GM19397 (cell line): ENCODE results near the gene FAM20B.
"Not testable (repeated sequence)": the region's sequence is repeated elsewhere in the genome, so short reads cannot be mapped to it uniquely, and the experiment has no call there.

ENCODE experiments used
- ATAC-seq: cut with Tn5 transposase; IDR thresholded peaks from one replicate; pipeline ENCODE4 v1.9.1; 2021; ENCODE audit warnings: mild to moderate bottlenecking, moderate library complexity; ENCODE audit not compliant: unreplicated experiment

Gene FAM20B, protein sequence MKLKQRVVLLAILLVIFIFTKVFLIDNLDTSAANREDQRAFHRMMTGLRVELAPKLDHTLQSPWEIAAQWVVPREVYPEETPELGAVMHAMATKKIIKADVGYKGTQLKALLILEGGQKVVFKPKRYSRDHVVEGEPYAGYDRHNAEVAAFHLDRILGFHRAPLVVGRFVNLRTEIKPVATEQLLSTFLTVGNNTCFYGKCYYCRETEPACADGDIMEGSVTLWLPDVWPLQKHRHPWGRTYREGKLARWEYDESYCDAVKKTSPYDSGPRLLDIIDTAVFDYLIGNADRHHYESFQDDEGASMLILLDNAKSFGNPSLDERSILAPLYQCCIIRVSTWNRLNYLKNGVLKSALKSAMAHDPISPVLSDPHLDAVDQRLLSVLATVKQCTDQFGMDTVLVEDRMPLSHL

DNA sequence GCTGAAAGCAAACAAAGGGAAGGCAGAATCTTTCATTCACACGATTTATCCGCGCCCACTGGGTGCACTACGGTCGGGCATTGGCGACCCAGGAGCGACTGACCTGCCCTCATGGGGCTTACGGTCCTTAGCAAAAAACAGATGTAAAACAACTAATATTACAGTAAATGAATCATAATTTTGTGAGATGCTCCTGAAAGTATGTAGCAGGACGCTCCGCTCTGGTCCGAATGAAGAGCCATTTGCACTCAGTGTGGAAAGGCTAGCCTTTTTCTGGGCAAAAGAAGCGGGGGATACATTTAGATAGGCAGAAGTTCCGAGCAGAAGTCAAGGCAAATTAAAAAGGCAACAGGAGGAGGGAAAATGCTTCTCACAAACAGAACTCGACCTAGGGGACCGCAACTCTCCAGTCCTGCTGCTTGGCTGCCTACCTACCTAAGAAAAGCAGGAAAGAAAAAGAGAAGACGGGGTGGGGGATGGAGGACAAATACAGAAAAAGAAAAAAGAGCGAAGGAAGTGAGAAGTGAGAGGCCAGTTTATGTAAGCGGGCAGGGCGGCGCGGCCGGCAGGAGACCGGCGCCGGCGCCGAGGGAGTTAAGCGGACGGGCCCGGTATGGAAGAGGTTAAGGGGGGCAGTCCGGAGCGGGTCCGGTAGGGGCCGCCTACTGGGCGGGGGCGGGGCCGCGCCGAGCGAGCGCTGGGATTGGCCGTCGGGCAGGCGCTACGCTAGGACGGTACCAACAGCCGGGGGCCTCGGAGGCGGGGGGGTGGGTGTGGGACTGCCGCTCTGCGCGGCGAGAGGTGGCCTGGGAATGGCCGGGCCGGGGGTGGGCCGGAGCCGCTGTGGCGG, at the start of gene FAM20B:
TSS of gene FAM20B (plus strand) at position 770 of the 850 bp plus-strand sequence. CDS start 17,954 bp downstream, outside the sequence.
- ATAC-seq: peak; percentile 82

DNA sequence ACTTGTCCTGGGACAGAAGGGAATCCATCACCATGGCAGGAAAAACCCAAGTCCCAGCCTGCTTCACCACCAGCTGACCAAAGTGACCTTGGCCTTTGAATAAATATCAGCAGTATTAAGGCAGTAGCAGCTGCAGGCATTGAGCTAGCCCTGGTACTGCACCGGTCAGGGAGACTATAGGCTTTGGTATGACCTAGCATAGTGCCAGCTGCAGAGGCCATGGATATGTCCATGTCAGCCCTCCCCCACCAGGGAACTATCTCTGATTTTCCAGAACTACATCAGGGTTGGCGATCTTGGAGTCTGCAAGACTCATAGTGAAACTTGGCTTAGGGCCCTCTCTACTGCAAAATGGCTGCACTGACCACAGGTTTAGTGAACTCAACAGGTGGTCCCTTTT, 49.2 kb upstream of the FAM20B start:
- no peak for ATAC-seq

DNA sequence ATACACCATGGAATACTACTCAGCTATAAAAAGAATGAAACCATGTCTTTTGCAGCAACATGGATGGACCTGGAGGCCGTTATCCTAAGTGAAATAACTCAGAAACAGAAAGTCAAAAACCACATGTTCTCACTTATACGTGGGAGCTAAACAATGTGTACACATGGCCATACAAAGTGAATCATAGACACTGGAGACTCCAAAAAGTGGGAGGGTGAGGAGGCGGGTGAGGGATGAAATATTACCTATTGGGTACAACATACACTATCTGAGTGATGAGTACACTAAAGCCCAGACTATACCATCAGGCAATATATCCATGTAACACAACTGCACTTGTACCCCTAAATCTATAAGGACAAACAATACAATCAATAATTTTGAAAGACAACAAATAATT, 39.5 kb upstream of the FAM20B start:
- ATAC-seq: no peak

DNA sequence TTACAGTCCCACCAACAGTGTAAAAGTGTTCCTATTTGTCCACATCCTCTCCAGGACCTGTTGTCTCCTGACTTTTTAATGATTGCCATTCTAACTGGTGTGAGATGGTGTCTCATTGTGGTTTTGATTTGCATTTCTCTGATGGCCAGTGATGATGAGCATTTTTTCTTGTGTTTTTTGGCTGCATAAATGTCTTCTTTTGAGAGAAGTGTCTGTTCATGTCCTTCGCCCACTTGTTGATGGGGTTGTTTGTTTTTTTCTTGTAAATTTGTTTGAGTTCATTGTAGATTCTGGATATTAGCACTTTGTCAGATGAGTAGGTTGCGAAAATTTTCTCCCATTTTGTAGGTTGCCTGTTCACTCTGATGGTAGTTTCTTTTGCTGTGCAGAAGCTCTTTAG, 37.5 kb upstream of the FAM20B start:
- ATAC-seq: not testable (repeated sequence)

DNA sequence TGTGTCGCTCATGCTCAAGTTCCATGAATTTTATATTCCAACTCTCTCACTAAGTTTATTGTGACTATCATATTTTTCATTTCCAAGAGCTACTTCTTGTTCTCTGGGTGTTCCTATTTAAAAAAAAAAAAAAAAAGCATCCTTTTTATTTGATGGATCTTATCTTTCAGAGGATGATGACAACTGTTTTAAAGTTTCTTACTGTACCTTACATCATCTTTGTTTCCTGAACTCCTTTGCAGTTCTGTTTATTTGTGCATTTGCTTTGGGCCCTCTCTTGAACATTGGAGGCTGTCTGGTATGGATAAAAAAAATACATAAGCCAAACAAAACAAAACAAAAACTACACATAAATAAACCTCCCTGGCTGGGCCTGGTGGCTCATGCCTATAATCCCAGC, 32.1 kb upstream of the FAM20B start:
- no peak for ATAC-seq

DNA sequence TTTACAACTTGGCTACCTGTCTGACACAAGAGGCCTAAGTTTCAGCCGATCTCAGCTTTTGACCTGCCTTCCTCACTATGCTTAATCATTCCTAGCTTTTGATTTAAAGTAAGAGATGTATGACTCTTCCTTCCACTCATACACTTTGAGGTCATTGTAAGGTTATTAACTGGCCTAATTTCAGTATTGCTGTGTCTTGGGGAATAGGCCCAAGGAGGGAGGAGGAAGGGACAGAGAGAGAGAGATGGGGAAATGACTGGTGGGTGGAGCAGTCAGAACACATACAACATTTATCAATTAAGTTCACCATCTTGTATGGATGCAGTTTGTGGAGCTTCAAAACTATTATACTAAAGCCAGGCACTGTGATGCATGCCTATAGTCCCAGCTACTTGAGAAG, 28.3 kb upstream of the FAM20B start:
- ATAC-seq: no peak

DNA sequence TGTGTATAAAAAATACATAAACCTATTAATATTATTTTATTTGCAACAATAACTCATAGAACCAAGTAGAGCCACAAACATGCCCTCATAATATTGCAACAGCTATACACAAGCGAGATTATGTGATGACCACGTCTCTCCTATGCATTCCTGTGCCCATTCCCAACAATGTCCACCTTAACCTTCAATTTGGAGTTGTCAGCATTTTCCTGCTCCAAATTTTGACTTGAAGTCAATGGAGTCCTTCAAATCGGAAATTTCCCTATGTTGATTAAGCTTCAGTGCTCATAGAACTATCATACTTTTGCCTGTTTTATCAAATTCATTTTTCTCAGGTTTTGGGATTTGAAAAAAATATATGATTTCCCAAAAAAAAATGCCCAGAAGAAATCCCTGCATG, 27.4 kb upstream of the FAM20B start:
- no peak for ATAC-seq

DNA sequence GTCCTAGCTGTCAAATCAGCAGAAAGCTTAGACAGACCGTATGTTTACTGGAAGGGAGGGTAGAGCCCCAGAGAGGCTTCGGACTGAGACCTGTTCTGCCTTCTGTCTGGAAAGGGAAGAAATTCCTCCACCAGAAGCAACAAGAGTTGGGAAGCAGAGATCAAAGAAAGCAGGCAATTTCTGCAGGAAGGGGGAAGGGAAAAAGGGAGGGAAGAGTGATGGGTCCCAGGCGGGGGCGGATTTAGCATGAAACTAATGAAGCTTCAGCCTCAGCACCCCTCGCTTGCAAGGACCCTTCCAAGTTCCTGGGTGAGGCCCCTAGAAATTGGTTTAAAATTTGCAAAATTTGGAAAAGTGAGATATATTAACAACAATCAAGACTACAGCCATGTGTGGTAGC, 26.6 kb upstream of the FAM20B start:
- ATAC-seq: no peak

DNA sequence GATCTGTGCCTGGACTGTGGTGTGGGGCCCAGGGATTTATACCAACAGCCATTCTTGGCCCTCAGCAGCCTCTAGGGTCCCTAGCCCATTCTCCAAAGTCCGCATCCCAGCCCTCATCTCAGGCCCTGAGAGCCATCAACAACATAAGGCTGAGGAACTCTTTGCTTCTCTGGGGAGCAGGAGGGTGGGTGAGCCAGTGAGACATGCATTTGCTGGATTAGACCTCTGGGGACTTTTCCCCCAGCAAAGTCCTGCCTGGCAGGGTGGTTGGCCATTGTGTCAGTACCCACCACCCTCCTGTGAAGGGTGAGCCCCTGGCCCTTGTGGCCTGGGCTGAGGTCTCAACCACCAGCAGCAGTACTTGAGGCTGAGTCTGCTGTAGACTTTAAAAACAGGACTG, 24.2 kb upstream of the FAM20B start:
- ATAC-seq: no peak

DNA sequence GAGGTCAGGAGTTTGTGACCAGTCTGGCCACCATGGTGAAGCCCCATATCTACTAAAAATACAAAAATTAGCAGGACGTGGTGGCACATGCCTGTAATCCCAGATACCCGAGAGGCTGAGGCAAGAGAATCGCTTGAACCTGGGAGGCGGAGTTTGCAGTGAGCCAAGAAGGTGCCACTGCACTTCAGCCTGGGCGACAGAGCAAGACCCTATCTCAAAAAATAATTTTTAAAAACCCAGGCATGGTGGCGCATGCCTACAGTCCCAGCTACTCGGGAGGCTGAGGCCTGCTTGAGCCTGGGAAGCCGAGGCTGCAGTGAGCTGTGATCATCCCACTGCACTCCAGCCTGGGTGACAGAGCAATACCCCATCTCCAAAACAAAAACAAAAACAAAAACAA, 23.6 kb upstream of the FAM20B start:
- ATAC-seq: not testable (repeated sequence)

DNA sequence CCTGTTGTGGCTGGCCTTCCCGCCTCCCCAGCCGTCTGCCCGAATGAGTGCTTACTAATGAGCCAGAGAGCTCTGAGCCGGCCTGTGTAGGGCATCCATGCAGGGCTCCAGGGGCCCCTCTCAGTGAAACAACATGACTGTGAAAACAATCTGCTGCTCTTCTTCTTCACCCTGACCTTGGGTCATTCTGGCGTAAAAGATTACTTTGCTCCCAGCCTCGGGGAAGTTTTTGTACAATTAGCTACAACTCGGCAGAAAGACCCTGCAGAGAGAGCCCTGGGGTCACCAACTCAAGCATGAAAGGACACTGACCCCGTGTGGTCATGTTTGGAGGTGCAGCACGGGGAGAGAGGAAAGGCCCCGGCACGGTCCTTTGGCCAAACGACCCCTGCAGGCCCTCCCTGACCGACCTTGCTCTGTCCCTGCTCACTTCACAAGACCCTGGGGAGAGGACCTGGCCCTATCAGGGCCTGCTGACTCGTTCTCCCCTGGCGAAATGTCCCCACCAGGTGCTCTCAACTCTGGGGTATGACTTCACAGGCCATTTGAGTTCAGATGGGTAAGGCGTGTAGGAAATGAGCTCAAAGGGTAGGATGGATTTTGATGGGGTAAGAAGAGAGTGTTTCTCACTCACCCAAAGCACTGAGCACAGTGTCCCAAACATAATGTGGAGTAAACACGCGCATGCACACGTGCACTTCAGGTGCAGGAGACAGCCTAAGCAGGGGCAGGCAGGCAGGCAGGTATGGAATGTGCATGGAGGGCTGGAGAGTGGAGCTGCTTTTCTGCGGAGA, 22.9 kb upstream of the FAM20B start:
- peak; percentile 80 for ATAC-seq

DNA sequence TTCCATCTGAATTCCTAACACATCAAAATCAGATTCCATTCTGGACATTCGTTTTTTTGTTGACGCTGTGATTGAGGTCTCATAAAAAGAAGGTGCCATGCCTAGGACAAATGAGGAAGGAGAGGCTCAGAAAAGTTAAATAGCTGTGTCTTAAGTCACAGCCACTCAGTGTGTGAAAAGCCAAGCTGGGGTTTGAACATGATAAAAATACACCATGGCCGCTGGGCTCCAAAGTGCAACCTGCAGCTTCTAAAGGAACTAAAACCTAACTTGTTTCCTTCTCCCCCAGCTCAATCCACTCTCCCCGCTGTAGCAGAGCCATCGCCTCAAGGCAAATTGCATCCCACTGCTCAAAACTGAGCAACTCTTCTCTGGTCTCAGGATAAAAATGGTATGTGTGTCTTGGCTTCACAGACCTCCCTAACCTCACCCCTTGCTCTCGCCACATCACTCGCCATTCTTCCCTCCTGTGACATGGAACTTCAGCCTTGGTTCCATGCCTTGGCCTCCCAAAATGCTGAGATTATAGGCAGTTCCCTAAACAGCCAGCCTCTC, 22.1 kb upstream of the FAM20B start:
- no peak for ATAC-seq

DNA sequence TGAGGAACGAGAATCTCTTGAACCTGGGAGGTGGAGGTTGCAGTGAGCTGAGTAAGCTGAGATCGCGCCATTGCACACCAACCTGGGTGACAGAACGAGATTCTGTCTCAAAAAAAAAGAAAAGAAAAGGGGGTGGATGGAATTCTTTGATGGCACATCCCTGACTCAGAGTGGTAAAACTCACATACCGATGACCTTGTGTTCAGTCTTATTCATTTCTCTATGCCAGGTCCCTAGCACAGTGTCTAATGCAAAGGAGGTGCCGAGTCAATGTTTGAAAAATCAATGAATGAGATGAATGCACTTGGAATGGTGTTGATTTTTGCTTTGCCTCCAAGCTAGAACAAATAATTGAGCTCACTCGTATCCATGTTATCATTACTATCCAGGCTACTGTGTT, 18.5 kb upstream of the FAM20B start:
- no peak for ATAC-seq

DNA sequence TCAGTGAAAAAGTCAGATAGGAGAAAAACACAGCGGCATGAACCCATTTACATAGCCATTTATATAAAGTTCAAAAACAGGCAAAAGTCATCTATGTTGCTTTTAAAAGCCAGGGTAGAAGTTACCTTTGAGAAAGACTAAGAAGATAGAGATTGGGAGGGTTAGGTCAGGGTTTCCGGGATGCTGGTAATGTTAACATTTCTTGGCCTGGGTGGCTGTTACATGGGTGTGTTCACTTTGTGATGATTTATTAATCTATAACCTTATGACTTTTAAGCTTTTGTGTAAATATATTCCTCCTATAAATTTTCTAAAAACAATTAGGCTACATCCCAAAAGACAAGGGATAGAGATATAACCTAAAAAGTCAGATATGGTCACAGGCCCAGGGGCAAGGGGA, 15.0 kb upstream of the FAM20B start:
- ATAC-seq: no peak

DNA sequence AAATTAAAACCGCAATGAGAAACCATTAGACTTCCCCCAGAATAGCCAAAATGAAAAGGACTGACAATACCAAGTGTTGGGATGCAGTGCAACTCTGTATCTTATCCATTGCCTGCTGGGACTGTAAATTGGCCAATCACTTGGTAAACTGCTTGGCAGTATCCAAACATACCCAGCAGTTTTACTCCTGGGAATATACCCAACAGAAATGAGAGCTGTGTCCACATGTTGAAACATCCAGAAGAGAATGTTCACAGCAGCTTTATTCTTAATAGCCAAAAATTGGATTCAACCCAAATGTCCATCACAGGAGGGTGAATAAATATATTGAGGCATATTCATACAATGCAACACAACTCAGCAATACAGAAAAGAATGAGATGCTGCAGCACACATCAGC, 13.7 kb upstream of the FAM20B start:
- ATAC-seq: no peak

DNA sequence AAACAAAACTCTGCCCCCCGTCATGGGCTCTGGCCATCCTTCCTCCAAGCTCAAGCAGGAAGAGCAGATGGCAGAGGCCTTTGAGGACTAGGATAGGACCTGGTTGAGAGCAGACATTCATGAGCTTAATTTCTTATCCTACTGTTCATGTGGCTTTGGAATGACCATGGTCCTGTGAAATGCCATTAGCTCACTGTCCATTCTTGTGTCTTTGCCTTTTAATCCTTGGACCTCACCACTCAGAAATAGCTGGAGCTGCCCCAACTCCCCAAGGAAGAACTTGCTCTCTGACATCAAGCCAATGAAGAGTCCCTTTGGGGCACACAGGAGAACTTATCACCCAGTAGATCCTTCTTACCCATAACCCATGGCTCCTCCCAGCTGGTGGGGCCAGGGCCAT, 11.6 kb upstream of the FAM20B start:
- no peak for ATAC-seq

DNA sequence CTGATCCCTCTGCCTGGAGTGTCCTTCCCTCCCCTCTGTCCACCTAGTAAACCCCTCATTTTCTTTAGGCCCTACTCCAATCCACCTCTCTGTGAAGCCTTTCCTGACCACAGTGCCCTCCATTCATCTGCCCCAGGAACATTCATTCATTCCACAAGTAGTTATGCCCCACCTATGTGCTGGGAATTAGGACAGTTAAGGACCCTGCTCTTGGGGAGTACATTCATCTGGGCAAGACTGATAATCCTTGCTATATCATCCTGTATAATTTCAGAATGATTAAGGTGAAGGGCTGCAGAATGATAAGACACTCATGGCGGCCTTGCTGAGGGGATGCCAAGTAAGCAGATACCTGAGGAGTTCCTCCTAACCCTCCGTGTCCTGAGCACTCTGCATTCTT, 10.3 kb upstream of the FAM20B start:
- no peak for ATAC-seq

DNA sequence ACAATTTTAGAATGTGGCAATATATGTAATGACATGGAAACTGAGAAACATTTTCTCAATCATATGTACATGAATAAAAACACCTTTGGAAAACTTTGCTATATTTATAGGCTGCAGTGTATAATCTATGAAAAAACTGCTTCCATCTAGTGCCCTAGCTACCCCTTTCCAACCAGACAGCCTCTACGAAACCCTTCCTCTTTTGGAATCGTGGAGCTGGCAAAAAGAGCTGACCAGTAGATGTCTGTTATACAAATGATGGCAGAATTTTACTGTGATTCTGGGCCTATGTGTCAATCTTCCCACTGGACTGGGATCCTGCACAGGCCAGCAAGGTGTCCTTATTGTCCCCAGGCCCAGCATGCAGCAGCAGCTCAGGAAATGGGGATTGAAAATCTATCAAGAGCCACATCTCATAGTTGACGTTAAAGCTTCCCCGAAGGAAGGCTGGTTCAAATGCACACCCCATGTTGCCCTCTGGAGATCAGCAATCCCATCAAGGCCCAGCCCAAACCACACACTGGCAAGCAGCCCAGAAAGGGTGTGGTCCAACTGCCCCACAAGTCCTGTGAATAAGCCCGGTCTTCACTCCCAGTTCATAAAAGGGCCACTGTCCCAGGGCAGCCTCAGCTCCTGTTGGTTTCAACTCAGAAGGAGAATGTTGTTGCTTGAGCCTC, 8.8 kb upstream of the FAM20B start:
- no peak for ATAC-seq

DNA sequence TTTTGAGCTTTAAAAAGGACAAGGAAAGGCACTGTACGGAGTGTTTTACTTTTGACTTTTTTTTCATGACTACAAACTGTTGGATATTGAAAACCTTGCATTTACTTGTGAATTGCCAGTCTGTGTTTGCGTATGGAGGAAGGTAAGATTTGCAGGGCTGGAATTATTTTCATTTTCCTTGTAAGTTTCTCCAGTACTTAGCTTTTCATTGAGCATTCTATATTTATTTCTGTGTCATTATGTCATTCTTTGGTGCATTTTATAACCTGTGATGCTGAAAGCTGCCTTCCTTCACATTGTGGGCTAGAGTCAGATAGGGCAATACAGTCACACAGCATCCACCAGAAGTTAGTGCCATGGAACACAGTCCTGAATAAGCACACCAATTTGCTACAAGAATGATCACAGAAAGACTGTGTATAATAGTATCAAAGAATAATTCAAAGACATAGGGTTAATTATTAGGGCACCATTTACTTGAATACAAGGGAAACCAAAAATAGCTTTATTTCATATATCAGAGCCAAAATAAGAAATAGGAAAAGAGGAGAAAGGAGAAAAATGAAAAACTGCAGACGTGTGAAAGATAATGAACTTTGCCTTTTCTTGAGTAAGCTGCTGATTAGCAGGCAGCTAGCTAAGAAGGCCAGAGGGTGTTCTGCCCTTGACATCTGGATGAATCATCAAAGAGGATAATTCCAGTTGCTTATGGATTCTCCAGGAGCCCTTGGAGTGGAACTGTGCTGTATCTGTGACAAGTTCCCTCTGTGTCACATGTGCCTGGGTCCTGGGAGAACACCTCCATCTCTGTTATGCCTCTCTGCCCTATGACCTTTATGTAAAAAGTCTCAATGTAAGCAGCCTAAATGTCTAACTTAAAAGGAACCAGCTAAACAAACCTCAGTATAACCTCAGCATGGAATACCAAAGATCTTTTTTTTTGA, 8.0 kb upstream of the FAM20B start:
- ATAC-seq: no peak
